Inferior parietal cortex (tissue), 1 donor: ENCODE data around the gene ADAD2.
"Not testable (repeated sequence)": the region's sequence is repeated elsewhere in the genome, so short reads cannot be mapped to it uniquely, and the experiment has no call there.

Source experiments
- DNase-seq: peaks from one replicate; pipeline ENCODE4 v3.0.0-alpha.2; 2016; ENCODE audit errors: extremely low spot score

ADAD2 gene

GRCh38 chr16:84195201-84196093, 4.5 kb downstream of the ADAD2 start:
- DNase-seq: no peak

GRCh38 chr16:84196101-84196500, 5.1 kb downstream of the ADAD2 start:
- no peak for DNase-seq

GRCh38 chr16:84196727-84197394, 5.9 kb downstream of the ADAD2 start:
- no peak for DNase-seq

GRCh38 chr16:84197466-84198128, 6.6 kb downstream of the ADAD2 start:
- DNase-seq: no peak

GRCh38 chr16:84198401-84198800, 7.4 kb downstream of the ADAD2 start:
- no peak for DNase-seq

- no peak for DNase-seq
Measured at GRCh38 chr16:84199097-84199496, 8.1 kb downstream of the ADAD2 start.

GRCh38 chr16:84199861-84200260, 8.9 kb downstream of the ADAD2 start:
- DNase-seq: no peak

GRCh38 chr16:84204551-84204950, 13.6 kb downstream of the ADAD2 start:
- not testable (repeated sequence) for DNase-seq

- DNase-seq: not testable (repeated sequence)
Measured at GRCh38 chr16:84205123-84205522, 14.2 kb downstream of the ADAD2 start.

- DNase-seq: no peak
Measured at GRCh38 chr16:84205976-84206691, 15.2 kb downstream of the ADAD2 start.

- DNase-seq: no peak
Measured at GRCh38 chr16:84207251-84207650, 16.3 kb downstream of the ADAD2 start.

GRCh38 chr16:84207879-84208278, 16.9 kb downstream of the ADAD2 start:
- no peak for DNase-seq

- no peak for DNase-seq
Measured at GRCh38 chr16:84209989-84210388, 19.0 kb downstream of the ADAD2 start.

- no peak for DNase-seq
Measured at GRCh38 chr16:84212154-84212553, 21.2 kb downstream of the ADAD2 start.

- DNase-seq: no peak
Measured at GRCh38 chr16:84212631-84213030, 21.7 kb downstream of the ADAD2 start.

- no peak for DNase-seq
Measured at GRCh38 chr16:84214451-84215066, 23.6 kb downstream of the ADAD2 start.

- DNase-seq: no peak
Measured at GRCh38 chr16:84215531-84215930, 24.6 kb downstream of the ADAD2 start.

GRCh38 chr16:84216144-84216543, 25.2 kb downstream of the ADAD2 start:
- DNase-seq: not testable (repeated sequence)

GRCh38 chr16:84218176-84218823, 27.3 kb downstream of the ADAD2 start:
- no peak for DNase-seq

GRCh38 chr16:84218956-84219355, 28.0 kb downstream of the ADAD2 start:
- DNase-seq: no peak

GRCh38 chr16:84220851-84221250, 29.9 kb downstream of the ADAD2 start:
- peak; percentile 29 for DNase-seq
